ENCODE results near the gene HOMER1.

HOMER1 gene

GRCh38 chr5:79487251-79487650 lies 26.7 kb downstream of the HOMER1 start:
- no peak overlapping the region for H3K27ac ChIP-seq
- TF ChIP-seq ZFX (IDR thresholded peaks at IDR 0.05) = no peak
- no peak for TF ChIP-seq CTCF (conservative IDR thresholded peaks at IDR 0.05)

- TF ChIP-seq CTCF (conservative IDR thresholded peaks at IDR 0.05) (no peak), ZFX (IDR thresholded peaks at IDR 0.05) (no peak)
- H3K27ac ChIP-seq = no peak overlapping the region
These were observed 27.8 kb downstream of the HOMER1 start for GRCh38 chr5:79486116-79486515.

- H3K27ac ChIP-seq = no peak overlapping the region
- TF ChIP-seq CTCF (conservative IDR thresholded peaks at IDR 0.05) (no peak), ZFX (IDR thresholded peaks at IDR 0.05) (no peak)
These were observed 29.2 kb downstream of the HOMER1 start for GRCh38 chr5:79484731-79485130.

- H3K27ac ChIP-seq = no peak overlapping the region
- TF ChIP-seq ZFX (IDR thresholded peaks at IDR 0.05) (no peak), CTCF (conservative IDR thresholded peaks at IDR 0.05) (no peak)
These were observed 32.4 kb downstream of the HOMER1 start for GRCh38 chr5:79481574-79481973.

- no peak overlapping the region for H3K27ac ChIP-seq
- TF ChIP-seq CTCF (conservative IDR thresholded peaks at IDR 0.05) = no peak
- no peak for TF ChIP-seq ZFX (IDR thresholded peaks at IDR 0.05)
These were observed 32.9 kb downstream of the HOMER1 start for GRCh38 chr5:79480991-79481390.

- no peak for TF ChIP-seq ZFX (IDR thresholded peaks at IDR 0.05)
- no peak for TF ChIP-seq CTCF (conservative IDR thresholded peaks at IDR 0.05)
- no peak overlapping the region for H3K27ac ChIP-seq
These were observed 38.8 kb downstream of the HOMER1 start for GRCh38 chr5:79475152-79475466.

GRCh38 chr5:79474367-79475151 lies 39.4 kb downstream of the HOMER1 start:
- TF ChIP-seq ZFX (IDR thresholded peaks at IDR 0.05) (no peak), CTCF (conservative IDR thresholded peaks at IDR 0.05) (no peak)
- no peak overlapping the region for H3K27ac ChIP-seq

Data from C4-2B (cell line).